Renal pelvis (tissue), 4 donors: Measurements from ENCODE around the gene C19orf25. TPM values are rescaled to one million over a fixed set of nuclear protein-coding genes. Genes with fewer than 3 reads are reported as not detected.

ENCODE experiments used
- DNase-seq: peaks from one replicate; pipeline ENCODE4 v3.0.0-alpha.2; 2013
- polyA plus RNA-seq, 3 donors: library from polyadenylated mRNA; unstranded; fragments of 120-200 nt; gene quantifications; one replicate each; pipeline ENCODE4 v1.2.1, GENCODE V29; 2013; ENCODE audit not compliant: insufficient read length in 3 of 3

Gene C19orf25
- polyA plus RNA-seq, 3 donors, result 29.1 to 39.1 (median 32.8) TPM

DNA sequence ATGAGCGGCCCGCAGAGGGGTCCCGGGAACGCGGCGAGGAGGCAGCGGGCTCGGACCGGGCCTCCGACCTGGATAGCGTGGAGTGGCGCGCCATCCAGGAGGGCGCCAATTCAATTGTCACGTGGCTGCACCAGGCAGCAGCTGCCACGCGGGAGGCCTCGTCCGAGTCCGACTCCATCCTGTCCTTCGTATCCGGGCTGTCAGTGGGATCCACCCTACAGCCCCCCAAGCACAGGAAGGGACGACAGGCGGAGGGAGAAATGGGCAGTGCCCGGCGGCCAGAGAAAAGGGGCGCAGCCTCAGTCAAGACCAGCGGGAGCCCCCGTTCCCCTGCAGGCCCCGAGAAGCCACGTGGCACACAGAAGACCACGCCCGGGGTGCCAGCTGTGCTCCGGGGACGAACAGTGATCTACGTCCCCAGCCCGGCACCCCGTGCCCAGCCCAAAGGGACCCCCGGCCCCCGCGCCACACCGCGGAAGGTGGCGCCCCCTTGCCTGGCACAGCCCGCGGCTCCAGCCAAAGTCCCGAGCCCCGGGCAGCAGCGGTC, 10.7 kb downstream of the C19orf25 start:
- DNase-seq, result no peak

GRCh38 chr19:1467490-1468273, 11.3 kb downstream of the C19orf25 start:
- DNase-seq, result no peak

DNA sequence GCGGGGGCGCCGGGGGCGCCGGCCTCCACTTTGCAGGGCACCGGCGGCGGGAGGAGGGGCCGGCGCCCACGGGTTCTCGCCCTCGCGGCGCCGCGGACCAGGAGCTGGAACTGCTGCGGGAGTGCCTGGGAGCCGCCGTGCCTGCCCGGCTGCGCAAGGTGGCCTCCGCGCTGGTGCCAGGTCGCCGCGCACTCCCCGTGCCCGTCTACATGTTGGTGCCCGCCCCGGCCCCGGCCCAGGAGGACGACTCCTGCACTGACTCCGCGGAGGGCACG, 11.9 kb downstream of the C19orf25 start:
- DNase-seq, result no peak

DNA sequence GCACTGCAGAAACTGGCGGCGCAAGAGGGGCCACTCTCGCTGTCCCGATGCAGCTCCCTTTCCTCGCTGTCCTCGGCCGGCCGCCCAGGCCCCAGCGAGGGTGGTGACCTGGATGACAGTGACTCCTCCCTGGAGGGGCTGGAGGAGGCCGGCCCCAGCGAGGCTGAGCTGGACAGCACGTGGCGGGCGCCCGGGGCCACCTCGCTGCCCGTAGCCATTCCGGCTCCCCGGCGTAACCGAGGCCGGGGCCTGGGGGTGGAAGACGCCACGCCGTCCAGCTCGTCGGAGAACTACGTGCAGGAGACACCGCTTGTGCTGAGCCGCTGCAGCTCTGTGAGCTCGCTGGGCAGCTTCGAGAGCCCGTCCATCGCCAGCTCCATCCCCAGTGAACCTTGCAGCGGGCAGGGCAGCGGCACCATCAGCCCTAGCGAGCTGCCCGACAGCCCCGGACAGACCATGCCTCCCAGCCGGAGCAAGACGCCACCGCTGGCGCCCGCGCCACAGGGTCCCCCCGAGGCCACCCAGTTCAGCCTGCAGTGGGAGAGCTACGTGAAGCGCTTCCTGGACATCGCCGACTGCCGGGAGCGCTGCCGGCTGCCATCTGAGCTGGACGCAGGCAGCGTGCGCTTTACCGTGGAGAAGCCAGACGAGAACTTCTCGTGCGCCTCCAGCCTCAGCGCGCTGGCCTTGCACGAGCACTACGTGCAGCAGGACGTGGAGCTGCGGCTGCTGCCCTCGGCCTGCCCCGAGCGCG, 12.4 kb downstream of the C19orf25 start:
- DNase-seq, result no peak

DNA sequence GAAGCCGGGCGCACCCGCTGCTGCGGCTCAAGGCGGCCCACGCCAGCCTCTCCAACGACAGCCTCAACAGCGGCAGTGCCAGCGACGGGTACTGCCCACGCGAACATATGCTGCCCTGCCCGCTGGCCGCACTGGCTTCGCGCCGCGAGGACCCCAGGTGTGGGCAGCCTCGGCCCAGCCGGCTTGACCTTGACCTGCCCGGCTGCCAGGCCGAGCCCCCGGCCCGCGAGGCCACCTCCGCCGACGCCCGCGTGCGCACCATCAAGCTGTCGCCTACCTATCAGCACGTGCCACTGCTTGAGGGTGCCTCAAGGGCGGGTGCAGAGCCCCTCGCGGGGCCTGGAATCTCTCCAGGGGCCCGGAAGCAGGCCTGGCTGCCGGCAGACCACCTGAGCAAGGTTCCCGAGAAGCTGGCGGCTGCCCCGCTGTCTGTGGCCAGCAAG, 13.0 kb downstream of the C19orf25 start:
- DNase-seq, result no peak

- DNase-seq, result no peak
Observed at GRCh38 chr19:1465191-1466016, 13.6 kb downstream of the C19orf25 start.

DNA sequence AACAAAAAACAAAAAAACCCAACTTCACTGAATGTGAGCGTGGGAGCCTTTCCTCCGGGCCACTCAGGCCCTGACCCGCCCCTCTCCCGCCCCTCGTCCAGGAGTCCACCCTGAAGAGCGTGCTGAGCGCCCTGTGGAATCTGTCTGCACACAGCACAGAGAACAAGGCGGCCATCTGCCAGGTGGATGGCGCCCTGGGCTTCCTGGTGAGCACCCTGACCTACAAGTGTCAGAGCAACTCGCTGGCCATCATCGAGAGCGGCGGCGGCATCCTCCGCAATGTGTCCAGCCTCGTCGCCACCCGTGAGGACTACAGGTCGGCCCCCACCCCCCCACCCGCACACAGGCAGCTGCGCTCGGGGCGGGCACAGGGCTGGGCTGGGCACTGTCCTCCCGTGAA, 17.2 kb downstream of the C19orf25 start:
- DNase-seq, result no peak

- no peak for DNase-seq
Observed at GRCh38 chr19:1460033-1460995, 18.7 kb downstream of the C19orf25 start.

GRCh38 chr19:1459479-1459878, 19.5 kb downstream of the C19orf25 start:
- DNase-seq, result no peak

DNA sequence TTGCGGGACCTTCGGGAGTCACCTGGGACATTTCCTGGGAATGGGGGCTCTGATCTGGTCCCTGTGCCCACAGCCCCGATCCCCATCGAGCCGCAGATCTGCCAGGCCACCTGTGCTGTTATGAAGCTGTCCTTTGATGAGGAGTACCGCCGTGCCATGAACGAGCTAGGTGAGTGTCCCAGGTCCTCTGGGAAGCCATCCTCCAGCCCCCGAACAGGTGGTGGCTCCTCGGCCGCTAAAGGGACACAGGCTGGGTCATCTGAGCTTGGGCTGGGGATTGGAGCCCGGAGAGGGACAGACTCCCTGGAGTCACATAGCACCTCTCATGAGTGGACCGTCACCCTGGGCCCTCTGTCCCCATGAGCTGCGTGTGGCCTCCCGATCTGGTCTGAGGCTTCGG, 21.1 kb downstream of the C19orf25 start:
- DNase-seq, result no peak

DNA sequence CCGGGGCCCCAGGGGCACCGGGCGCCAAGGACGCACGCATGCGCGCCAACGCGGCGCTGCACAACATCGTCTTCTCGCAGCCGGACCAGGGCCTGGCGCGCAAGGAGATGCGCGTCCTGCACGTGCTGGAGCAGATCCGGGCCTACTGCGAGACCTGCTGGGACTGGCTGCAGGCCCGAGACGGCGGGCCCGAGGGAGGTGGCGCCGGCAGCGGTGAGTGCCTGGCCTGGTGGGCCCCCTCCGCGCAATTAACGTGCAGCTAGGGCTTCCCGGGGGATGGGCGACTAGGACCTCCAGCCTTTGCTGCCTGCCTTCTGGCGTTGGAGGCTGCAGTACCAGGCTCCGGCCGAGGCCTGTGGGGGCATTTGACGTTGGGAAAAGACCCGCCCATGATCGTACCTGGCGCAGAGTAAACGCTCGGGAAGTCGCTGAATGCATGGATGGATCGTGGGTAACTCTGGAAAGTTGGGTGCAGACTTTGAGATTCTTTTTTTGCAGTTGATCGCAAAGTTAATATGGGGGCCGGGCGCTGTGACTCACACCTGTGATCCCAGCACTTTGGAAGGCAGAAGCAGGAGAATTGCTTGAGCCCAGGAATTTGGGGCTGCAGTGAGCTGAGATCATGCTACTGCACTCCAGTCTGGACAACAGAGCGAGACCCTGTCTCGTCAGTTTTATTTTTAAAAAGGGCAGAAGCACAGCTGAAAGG, 21.8 kb downstream of the C19orf25 start:
- no peak for DNase-seq

GRCh38 chr19:1456121-1456900, 22.7 kb downstream of the C19orf25 start:
- no peak for DNase-seq

GRCh38 chr19:1455336-1456120, 23.5 kb downstream of the C19orf25 start:
- DNase-seq, result no peak

- DNase-seq, result no peak
Observed at GRCh38 chr19:1455002-1455335, 24.0 kb downstream of the C19orf25 start.

DNA sequence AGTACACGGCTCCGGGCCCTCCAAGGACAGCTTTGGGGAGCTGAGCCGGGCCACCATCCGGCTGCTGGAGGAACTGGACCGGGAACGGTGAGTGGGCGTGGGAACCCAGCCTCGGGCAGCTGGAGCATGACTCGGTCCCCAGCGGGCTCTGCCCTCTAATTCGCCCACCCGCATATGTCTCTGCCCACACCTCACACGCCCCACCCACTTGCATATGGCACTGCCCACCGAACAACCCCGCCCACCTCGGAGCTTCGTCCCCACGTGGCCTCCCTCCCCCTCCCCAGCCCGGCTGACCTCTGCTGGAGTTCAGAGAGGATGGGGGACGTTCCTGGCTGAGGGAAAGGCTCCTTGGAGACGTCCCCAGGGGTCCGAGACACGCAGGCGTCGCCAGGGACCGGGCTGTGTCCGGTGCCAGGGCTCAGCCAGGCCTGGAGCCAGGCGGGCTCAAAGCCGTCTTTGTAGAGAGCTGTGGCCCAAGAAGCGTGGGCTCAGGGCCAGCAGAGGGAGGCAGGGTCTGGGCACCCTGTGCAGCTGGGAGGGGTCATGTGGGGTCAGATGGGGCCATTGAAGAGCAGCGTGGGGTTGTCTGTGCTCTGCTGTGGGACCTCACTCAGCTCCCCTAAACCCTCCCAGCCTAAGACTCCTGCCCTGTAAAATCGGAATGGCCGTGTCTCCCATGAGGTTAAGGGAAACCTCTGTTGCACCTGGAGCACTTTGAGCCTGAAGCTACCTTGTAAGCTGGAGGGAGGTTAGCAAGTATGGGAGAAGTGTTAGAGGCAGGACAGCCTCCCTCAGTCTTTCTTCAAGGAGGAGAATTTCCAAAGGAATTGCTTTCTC, 25.3 kb downstream of the C19orf25 start:
- no peak for DNase-seq

- DNase-seq, result no peak
Observed at GRCh38 chr19:1452802-1453524, 26.1 kb downstream of the C19orf25 start.
